Endothelial cell of umbilical vein (primary cell): ENCODE measurements around the gene RTCA. TPM values are rescaled to one million over a fixed set of nuclear protein-coding genes. Genes with fewer than 3 reads are reported as not detected.

Source experiments
- BruUV-seq: library from RNA; stranded (reverse); fragments of 400-500 nt; replicated peaks from 2 replicates; lab custom pipeline; 2021; lab: Mats Ljungman, UMichigan
- CTCF ChIA-PET: fragments of 300-600, 350-600 bp; sonication (Branson Sonifier 250); formaldehyde crosslinking; loops from one replicate; lab custom pipeline; 2021; ENCODE audit warnings: antibody characterized with exemption, inconsistent platforms; lab: Charles Lee
- POLR2A ChIA-PET: fragments of 300-600, 350-600 bp; sonication (Branson Sonifier 250); formaldehyde crosslinking; loops from one replicate; lab custom pipeline; 2021; ENCODE audit warnings: antibody characterized with exemption, inconsistent platforms; lab: Charles Lee
- DNase-seq: peaks from one replicate; pipeline ENCODE4 v3.0.0-alpha.2; 2011; ENCODE audit warnings: low read depth, low spot score
- FAIRE-seq: peaks from 2 replicates; lab custom pipeline; 2011; peaks lifted over from hg19 to GRCh38; lab: Jason Lieb, UNC
- H2AFZ ChIP-seq: 2 replicates; pipeline ENCODE4 v1.6.0; 2012; ENCODE audit warnings: low read depth, low read length, control low read depth, inconsistent platforms
- H3K27ac ChIP-seq: 2 replicates; pipeline ENCODE4 v1.5.1; 2011; ENCODE audit warnings: low read depth, mild to moderate bottlenecking, control low read depth, low read length, moderate library complexity; ENCODE audit not compliant: insufficient read depth
- H3K27me3 ChIP-seq, 2 experiments: 2 replicates each; pipeline versions ENCODE4 v1.6.0 to v1.6.1; 2011; ENCODE audit warnings: low read length in 2 of 2, mixed read lengths in 1 of 2; ENCODE audit not compliant: control insufficient read depth in 2 of 2, insufficient read depth in 2 of 2
- H3K36me3 ChIP-seq, 2 experiments: 2 replicates in 1 of 2; 3 replicates in 1 of 2; pipeline ENCODE4 v1.5.1; 2011; ENCODE audit warnings: low read length in 2 of 2, mild to moderate bottlenecking in 1 of 2, moderate library complexity in 1 of 2; ENCODE audit not compliant: control insufficient read depth in 2 of 2, insufficient read depth in 2 of 2; ENCODE audit errors: extremely low read depth in 1 of 2
- H3K4me1 ChIP-seq: 3 replicates; pipeline ENCODE4 v1.5.1; 2011; ENCODE audit warnings: mild to moderate bottlenecking, low read length; ENCODE audit not compliant: control insufficient read depth, insufficient read depth; ENCODE audit errors: extremely low read depth
- H3K4me2 ChIP-seq: 2 replicates; pipeline ENCODE4 v1.6.1; 2011; ENCODE audit warnings: low read length, control low read depth, mixed read lengths; ENCODE audit not compliant: insufficient read depth
- H3K4me3 ChIP-seq, 3 experiments: fragments of 200-600 bp in 1 of 3; sonication (generic), shearing (Covaris generic) in 1 of 3; replicated peaks in 1 of 3; 2 replicates each; pipeline ENCODE4 v1.5.1; 2011 to 2016; ENCODE audit warnings: control low read depth in 3 of 3, low read length in 3 of 3, mild to moderate bottlenecking in 2 of 3, inconsistent platforms in 1 of 3, low read depth in 1 of 3, moderate library complexity in 1 of 3; ENCODE audit not compliant: insufficient read depth in 1 of 3
- H3K79me2 ChIP-seq: 2 replicates; pipeline ENCODE4 v1.6.0; 2012; ENCODE audit warnings: low read length, inconsistent platforms; ENCODE audit not compliant: control insufficient read depth, insufficient read depth
- H3K9ac ChIP-seq: replicated peaks from 2 replicates; pipeline ENCODE3; 2011; ENCODE audit warnings: low read length, control low read depth; ENCODE audit not compliant: insufficient read depth; ENCODE audit errors: extremely low read depth
- H3K9me1 ChIP-seq: replicated peaks from 3 replicates; pipeline ENCODE4 v1.6.0; 2011; ENCODE audit warnings: mild to moderate bottlenecking, low read length; ENCODE audit not compliant: control insufficient read depth, insufficient read depth; ENCODE audit errors: extremely low read depth
- H3K9me3 ChIP-seq: replicated peaks from 2 replicates; pipeline ENCODE4 v1.5.1; 2012; ENCODE audit warnings: low read length, inconsistent platforms; ENCODE audit not compliant: control insufficient read depth, insufficient read depth
- H4K20me1 ChIP-seq: replicated peaks from 2 replicates; pipeline ENCODE3; 2011; ENCODE audit warnings: mild to moderate bottlenecking, low read length; ENCODE audit not compliant: control insufficient read depth, insufficient read depth; ENCODE audit errors: extremely low read depth
- EZH2 ChIP-seq: IDR thresholded peaks from 2 replicates; pipeline ENCODE4 v1.6.1; 2012; ENCODE audit warnings: borderline replicate concordance, low read depth, mild to moderate bottlenecking, moderate library complexity, low read length, inconsistent platforms; ENCODE audit not compliant: severe bottlenecking
- FOS ChIP-seq: IDR thresholded peaks from 2 replicates; pipeline ENCODE4 v1.6.1; 2011; ENCODE audit warnings: mild to moderate bottlenecking, low read length, moderate library complexity, borderline replicate concordance; ENCODE audit not compliant: insufficient read depth
- GATA2 ChIP-seq: IDR thresholded peaks from 2 replicates; pipeline ENCODE4 v1.7.0; 2011; ENCODE audit warnings: low read depth, mild to moderate bottlenecking, moderate library complexity, mixed read lengths, low read length; ENCODE audit not compliant: insufficient read length, insufficient read depth
- JUN ChIP-seq: IDR thresholded peaks from 2 replicates; pipeline ENCODE4 v1.6.1; 2011; ENCODE audit warnings: borderline replicate concordance, low read depth; ENCODE audit not compliant: insufficient read length, insufficient read depth
- MYC ChIP-seq: IDR thresholded peaks from one replicate; pipeline ENCODE4 v1.6.1; 2011; ENCODE audit warnings: mild to moderate bottlenecking, low read depth, low read length
- POLR2A ChIP-seq: IDR thresholded peaks from 2 replicates; pipeline ENCODE4 v1.6.1; 2012; ENCODE audit warnings: low read depth, mild to moderate bottlenecking, control low read depth, low read length
- POLR2AphosphoS5 ChIP-seq: IDR thresholded peaks from 2 replicates; pipeline ENCODE4 v1.6.1; 2012; ENCODE audit warnings: low read depth, mild to moderate bottlenecking, control low read depth, low read length, moderate library complexity; ENCODE audit not compliant: insufficient read depth
- dilution Hi-C: fragments of 300-500 bp; cut with MboI; formaldehyde crosslinking; loops from one replicate; pipeline ENCODE4 v1.15.0; 2019; ENCODE audit warnings: low sequenced_read_pairs; ENCODE audit not compliant: extremely low pct_ligation_motif_present
- intact Hi-C: fragments of 100-400 bp; cut with micrococcal nuclease; formaldehyde crosslinking; loops from one replicate; pipeline ENCODE4 v1.10.0; 2022
- polyA plus RNA-seq, 4 experiments: library from polyadenylated mRNA; depleted of rRNA in 3 of 4; stranded (reverse) in 3 of 4; unstranded in 1 of 4; fragments of >200 nt; gene quantifications; 2 replicates each; pipeline versions ENCODE4 v1.2.1 to v1.2.3, GENCODE V29; 2011 to 2012; ENCODE audit warnings: missing spikeins in 1 of 4
- total RNA-seq: library from RNA; stranded (reverse); gene quantifications from 2 replicates; pipeline ENCODE4 v1.2.3, GENCODE V29; 2021
- TF ChIP-seq, protein P1 (sequence below), 2 donors: IDR thresholded peaks; 1 replicate in 1 of 2; 2 replicates in 1 of 2; pipeline ENCODE4 v1.5.1; 2011; ENCODE audit warnings: low read length in 2 of 2, mild to moderate bottlenecking in 2 of 2, moderate library complexity in 2 of 2, control low read depth in 1 of 2, inconsistent platforms in 1 of 2, low read depth in 1 of 2; ENCODE audit not compliant: insufficient read depth in 1 of 2; ENCODE audit errors: extremely low read depth in 1 of 2
- TF ChIP-seq, protein P2 (sequence below): IDR thresholded peaks from 2 replicates; pipeline ENCODE4 v1.6.1; 2011; ENCODE audit not compliant: insufficient read depth, insufficient read length

The RTCA gene
- total and polyA plus RNA-seq, 2 donors (not counting 3 experiments of a cell fraction or from before 2014, with no cell fraction given): 20.3 to 46.6 TPM

DNA sequence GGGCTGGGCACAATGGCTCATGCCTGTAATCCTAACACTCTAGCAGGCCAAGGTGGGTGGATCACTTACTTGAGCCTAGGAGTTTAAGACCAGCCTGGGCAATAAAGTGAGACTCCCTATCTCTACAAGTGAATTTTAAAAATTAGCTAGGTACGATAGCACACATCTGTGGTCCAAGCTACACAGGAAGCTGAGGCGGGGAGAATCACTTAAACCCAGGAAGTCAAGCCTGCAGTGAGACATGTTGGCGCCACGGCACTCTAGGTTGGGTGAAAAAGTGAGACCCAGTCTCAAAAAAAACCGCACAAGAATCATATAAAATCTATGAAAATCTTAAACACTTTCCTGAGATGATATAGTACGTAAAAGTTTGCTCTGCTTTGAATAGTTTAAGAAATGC is 46.6 kb upstream of the RTCA start:
- no peak overlapping the region for H3K9ac ChIP-seq
- H3K4me1 ChIP-seq: no peaks in the 10 kb centered on the region
- H3K27ac ChIP-seq: no peak overlapping the region
- DNase-seq: no peak
- H3K27me3 ChIP-seq: no peaks in the 10 kb centered on the region
- intact Hi-C loops: no loop called here
- H2AFZ ChIP-seq: no peak overlapping the region
- H3K9me3 ChIP-seq: no peaks in the 10 kb centered on the region
- H3K79me2 ChIP-seq: no peaks in the 10 kb centered on the region
- TF ChIP-seq MYC (no peak), GATA2 (no peak), FOS (no peak), POLR2AphosphoS5 (no peak), POLR2A (no peak), EZH2 (no peak), JUN (no peak)
- TF ChIP-seq, protein P1, sequence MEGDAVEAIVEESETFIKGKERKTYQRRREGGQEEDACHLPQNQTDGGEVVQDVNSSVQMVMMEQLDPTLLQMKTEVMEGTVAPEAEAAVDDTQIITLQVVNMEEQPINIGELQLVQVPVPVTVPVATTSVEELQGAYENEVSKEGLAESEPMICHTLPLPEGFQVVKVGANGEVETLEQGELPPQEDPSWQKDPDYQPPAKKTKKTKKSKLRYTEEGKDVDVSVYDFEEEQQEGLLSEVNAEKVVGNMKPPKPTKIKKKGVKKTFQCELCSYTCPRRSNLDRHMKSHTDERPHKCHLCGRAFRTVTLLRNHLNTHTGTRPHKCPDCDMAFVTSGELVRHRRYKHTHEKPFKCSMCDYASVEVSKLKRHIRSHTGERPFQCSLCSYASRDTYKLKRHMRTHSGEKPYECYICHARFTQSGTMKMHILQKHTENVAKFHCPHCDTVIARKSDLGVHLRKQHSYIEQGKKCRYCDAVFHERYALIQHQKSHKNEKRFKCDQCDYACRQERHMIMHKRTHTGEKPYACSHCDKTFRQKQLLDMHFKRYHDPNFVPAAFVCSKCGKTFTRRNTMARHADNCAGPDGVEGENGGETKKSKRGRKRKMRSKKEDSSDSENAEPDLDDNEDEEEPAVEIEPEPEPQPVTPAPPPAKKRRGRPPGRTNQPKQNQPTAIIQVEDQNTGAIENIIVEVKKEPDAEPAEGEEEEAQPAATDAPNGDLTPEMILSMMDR (IDR thresholded peaks at IDR 0.05; ENCODE audit: extremely low read depth in 1 of 2, insufficient read depth in 1 of 2, low read depth in 1 of 2, low read length in 2 of 2): no peak
- TF ChIP-seq, protein P2, sequence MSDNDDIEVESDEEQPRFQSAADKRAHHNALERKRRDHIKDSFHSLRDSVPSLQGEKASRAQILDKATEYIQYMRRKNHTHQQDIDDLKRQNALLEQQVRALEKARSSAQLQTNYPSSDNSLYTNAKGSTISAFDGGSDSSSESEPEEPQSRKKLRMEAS: no peak
- ChIA-PET CTCF (no interaction called here), POLR2A (no interaction called here)
- no peak overlapping the region for H3K4me3 ChIP-seq
- H3K4me2 ChIP-seq: no peak overlapping the region
- dilution Hi-C loops: no loop called here
- peaks cover 4 to 5% of the 10 kb centered on the region in 2 experiments for H3K36me3 ChIP-seq
- H4K20me1 ChIP-seq: no peaks in the 10 kb centered on the region
- no TSS peak for BruUV-seq
- H3K9me1 ChIP-seq: no peaks in the 10 kb centered on the region
- FAIRE-seq: no peak
